Ishikawa (cell line): Measurements from ENCODE around the gene SSR3.

Source experiments
- CEBPB ChIP-seq: IDR thresholded peaks from 2 replicates; pipeline ENCODE4 v1.6.1; 2012
- CREB1 ChIP-seq: IDR thresholded peaks from 2 replicates; pipeline ENCODE4 v1.6.1; 2012; ENCODE audit warnings: low read depth
- EGR1 ChIP-seq: IDR thresholded peaks from 2 replicates; pipeline ENCODE4 v1.6.1; 2012
- EP300 ChIP-seq: IDR thresholded peaks from 2 replicates; pipeline ENCODE4 v1.6.1; 2012; ENCODE audit warnings: borderline replicate concordance
- FOXM1 ChIP-seq: IDR thresholded peaks from 2 replicates; pipeline ENCODE4 v1.6.1; 2012; ENCODE audit warnings: low read depth, borderline replicate concordance
- MAX ChIP-seq: IDR thresholded peaks from 2 replicates; pipeline ENCODE4 v1.6.1; 2012
- NFIC ChIP-seq: IDR thresholded peaks from 2 replicates; pipeline ENCODE4 v1.6.1; 2012
- RAD21 ChIP-seq: IDR thresholded peaks from 2 replicates; pipeline ENCODE4 v1.6.1; 2012; ENCODE audit warnings: low read depth
- REST ChIP-seq: IDR thresholded peaks from 2 replicates; pipeline ENCODE4 v1.6.1; 2012; ENCODE audit warnings: low read depth, mild to moderate bottlenecking
- TAF1 ChIP-seq: IDR thresholded peaks from 2 replicates; pipeline ENCODE4 v1.6.1; 2012; ENCODE audit warnings: low read depth, mild to moderate bottlenecking
- TCF12 ChIP-seq: IDR thresholded peaks from 2 replicates; pipeline ENCODE4 v1.6.1; 2012; ENCODE audit warnings: low read depth
- TEAD4 ChIP-seq: IDR thresholded peaks from 2 replicates; pipeline ENCODE4 v1.6.1; 2012
- YY1 ChIP-seq: IDR thresholded peaks from 2 replicates; pipeline ENCODE4 v1.6.1; 2012; ENCODE audit warnings: low read depth
- ZBTB7A ChIP-seq: IDR thresholded peaks from 2 replicates; pipeline ENCODE4 v1.6.1; 2012; ENCODE audit warnings: low read depth
- TF ChIP-seq, protein P1 (sequence below): IDR thresholded peaks from 2 replicates; pipeline ENCODE4 v1.6.1; 2012

Gene SSR3

GRCh38 chr3:156601497-156601896, 46.6 kb upstream of the SSR3 start:
- TF ChIP-seq TCF12 (no peak), YY1 (no peak), TEAD4 (no peak)

DNA sequence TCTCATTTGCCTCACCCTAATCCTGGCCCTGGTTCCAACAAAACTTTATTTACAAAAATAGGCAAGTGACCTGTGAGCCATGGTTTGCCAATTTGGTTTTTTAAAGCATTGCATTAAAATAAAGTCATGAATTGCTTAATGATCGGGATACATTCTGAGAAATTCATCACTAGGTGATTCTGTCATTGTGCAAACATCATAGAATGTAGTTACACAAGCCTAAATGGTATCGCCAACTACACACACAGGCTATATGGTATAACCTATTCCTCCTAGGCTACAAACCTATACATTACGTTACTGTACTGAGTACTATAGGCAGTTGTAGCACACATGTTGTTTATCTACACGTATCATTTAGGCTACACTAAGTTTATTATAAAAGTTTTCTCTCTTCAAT, 45.9 kb upstream of the SSR3 start:
- TF ChIP-seq FOXM1 (no peak), ZBTB7A (no peak), MAX (no peak), YY1 (no peak), RAD21 (no peak), CEBPB (no peak), TAF1 (no peak), CREB1 (no peak), TEAD4 (no peak), NFIC (no peak), EP300 (no peak), TCF12 (no peak), REST (no peak), EGR1 (no peak)
- TF ChIP-seq, protein P1, sequence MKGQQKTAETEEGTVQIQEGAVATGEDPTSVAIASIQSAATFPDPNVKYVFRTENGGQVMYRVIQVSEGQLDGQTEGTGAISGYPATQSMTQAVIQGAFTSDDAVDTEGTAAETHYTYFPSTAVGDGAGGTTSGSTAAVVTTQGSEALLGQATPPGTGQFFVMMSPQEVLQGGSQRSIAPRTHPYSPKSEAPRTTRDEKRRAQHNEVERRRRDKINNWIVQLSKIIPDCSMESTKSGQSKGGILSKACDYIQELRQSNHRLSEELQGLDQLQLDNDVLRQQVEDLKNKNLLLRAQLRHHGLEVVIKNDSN = no peak

DNA sequence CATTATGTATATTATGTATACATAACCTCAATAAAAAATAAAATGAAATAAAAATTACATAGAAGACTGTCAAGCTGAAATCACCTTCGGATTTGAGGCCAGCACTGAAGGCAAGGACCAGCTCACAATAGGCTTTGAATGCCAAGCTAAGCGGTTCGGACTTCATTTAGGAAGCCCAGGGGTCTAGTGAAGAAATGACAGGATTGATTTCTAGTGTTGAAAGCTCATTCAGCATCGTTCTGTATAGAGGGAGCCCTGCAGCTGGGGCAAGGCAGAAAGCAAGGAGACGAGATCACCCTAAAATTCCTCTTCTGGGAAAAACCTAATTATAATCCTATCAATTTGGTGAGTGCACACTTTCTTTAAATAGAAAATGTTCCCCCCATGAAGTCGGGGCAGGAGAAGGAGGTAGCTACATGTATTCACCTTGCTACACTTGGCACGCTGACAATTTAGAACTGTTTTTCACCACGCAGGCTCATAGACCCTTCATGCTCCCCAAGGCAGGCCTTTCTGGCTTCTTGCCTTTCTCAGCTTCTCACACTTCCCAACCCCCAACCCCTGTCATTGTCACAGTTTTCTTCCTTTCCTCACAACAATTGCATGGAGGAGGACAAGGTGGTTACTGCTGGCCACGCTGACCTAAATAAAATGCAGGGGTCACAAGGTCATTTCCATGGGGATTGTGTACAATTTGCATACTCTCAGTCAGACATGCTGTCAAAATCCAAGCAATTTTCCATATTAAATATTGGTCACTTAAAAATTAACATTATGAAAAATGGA, 44.4 kb upstream of the SSR3 start:
- TF ChIP-seq MAX = no peak
- TF ChIP-seq, protein P1 = no peak
- no peak for TF ChIP-seq CEBPB
- no peak for TF ChIP-seq FOXM1
- no peak for TF ChIP-seq CREB1
- TF ChIP-seq TAF1 = no peak
- TF ChIP-seq TEAD4 = no peak
- no peak for TF ChIP-seq RAD21
- TF ChIP-seq REST = no peak
- TF ChIP-seq EP300 = no peak
- no peak for TF ChIP-seq EGR1
- TF ChIP-seq YY1 = no peak
- TF ChIP-seq TCF12 = no peak
- no peak for TF ChIP-seq ZBTB7A
- no peak for TF ChIP-seq NFIC

- TF ChIP-seq TAF1 = no peak
- no peak for TF ChIP-seq TCF12
- no peak for TF ChIP-seq CREB1
- TF ChIP-seq NFIC = no peak
- TF ChIP-seq YY1 = no peak
- no peak for TF ChIP-seq CEBPB
- TF ChIP-seq TEAD4 = no peak
- no peak for TF ChIP-seq REST
- TF ChIP-seq, protein P1 = no peak
- TF ChIP-seq EGR1 = no peak
- no peak for TF ChIP-seq EP300
- TF ChIP-seq MAX = no peak
These were observed 43.5 kb upstream of the SSR3 start for GRCh38 chr3:156598413-156598812.
